HG03196 (cell line): ENCODE measurements around the gene UBA1.

ENCODE experiments used
- ATAC-seq: cut with Tn5 transposase; IDR thresholded peaks from one replicate; pipeline ENCODE4 v1.9.1; 2021; ENCODE audit not compliant: unreplicated experiment

Gene UBA1

DNA sequence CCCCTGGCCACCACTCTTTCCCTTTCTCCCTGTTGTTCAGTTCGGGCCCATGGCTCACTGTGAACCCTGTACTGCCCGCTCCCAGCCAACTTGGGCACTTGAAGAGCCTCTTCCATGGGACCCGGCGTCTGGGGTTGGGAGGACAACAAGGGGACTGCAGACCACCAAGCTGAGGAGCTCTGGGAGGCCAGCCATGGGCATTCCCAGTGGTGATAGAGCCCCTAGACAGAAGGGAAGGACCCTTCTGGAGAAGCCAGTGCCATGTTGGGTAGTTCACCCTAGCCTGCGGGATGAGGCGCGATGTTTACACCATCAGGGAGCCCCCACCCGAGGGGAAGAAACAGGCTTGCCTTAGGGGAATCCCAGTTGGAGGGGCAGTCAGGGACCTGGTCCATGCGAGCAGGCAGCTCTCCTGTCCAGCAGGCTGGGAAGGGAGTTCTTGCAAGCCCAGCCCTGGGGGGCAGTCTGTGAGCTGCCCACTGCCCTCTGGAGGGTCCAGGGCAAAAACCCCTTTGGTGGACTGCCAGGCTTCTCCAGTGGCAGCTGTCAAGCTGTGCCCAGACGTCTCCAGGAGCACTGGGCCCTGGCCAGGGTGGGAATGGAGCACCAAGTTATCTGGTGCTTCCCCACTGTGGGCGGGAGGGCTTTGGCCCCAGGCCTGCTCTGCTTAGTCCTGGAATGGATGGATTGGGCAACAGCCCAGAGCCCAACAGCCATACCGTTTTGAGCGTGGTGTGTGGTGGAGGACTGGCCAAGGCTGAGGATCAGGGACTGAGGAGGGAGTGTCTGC, 23.7 kb upstream of the UBA1 start:
- no peak for ATAC-seq

DNA sequence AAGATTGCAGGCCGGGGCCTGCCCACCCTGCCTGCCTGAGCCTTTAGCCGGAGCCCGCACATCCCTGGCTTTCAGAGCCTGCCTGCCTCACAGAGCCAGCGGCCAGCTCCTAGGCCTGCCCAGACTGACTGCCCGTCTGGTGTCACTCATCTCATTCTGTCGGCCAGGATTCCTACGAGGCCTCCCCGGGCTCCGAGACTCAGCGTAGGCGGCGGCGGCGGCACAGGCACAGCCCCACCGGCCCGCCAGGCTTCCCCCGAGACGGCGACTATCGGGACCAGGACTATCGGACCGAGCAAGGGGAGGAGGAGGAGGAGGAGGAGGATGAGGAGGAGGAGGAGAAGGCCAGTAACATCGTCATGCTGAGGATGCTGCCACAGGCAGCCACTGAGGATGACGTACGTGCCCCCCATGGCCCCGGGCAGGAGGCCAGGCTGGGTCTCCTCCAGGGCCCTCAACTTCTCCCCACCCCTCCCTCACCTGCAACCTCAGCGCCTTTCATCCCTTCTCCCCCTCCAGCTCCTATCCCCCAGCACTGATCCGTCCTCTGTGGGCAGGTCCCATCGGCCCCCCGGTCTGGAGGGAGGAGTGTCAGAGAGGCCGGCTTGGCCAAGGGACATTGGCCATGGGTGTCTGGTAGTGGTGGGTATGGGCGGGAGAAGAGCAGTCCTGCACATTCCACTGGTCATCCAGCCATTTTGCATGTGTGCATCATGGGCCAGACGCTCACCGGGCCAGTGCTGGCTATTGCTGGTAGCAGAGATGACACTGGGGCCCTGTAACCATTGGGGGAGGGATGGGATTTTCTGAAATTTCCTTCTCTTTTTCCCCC, 22.6 kb upstream of the UBA1 start:
- no peak for ATAC-seq

DNA sequence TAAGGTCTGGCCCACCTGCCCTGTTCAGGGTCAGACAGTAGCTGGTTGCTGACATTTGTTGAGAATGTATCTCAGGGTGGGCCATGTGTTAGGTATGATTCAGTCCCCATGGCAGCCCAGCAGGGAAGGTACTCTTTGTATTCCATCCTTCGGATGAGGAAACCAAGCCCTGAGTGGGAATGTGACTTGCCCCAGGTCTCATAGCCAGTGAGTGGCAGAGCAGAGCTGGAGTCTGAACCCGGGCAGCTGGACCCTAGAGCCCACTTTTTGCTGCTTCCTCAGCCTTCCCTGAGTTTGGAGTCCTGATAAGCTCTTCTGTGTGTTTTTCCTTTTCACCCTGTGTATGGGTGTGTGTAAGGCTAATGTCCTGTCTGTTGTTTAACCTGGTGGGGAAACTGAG, 21.6 kb upstream of the UBA1 start:
- ATAC-seq = no peak

DNA sequence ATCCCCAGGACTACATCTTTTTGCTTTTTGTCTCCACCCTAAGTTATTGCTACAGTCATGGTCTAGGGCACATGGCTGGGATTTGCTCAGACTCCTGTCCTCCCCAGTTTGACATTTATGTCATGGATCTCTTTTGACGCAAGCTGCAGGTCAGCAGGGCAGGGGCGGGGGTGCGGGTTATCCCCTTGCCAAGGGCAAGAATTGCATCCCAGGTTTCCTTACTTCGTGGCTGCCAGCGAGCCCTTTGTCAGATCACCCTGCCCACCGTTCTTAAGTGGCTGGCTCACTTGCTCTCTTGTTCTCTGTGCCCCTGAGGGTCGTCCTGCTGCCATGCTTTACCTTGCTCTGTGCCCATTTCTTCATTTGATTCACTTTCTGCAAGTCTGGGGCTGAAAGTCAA, 21.1 kb upstream of the UBA1 start:
- ATAC-seq = no peak

DNA sequence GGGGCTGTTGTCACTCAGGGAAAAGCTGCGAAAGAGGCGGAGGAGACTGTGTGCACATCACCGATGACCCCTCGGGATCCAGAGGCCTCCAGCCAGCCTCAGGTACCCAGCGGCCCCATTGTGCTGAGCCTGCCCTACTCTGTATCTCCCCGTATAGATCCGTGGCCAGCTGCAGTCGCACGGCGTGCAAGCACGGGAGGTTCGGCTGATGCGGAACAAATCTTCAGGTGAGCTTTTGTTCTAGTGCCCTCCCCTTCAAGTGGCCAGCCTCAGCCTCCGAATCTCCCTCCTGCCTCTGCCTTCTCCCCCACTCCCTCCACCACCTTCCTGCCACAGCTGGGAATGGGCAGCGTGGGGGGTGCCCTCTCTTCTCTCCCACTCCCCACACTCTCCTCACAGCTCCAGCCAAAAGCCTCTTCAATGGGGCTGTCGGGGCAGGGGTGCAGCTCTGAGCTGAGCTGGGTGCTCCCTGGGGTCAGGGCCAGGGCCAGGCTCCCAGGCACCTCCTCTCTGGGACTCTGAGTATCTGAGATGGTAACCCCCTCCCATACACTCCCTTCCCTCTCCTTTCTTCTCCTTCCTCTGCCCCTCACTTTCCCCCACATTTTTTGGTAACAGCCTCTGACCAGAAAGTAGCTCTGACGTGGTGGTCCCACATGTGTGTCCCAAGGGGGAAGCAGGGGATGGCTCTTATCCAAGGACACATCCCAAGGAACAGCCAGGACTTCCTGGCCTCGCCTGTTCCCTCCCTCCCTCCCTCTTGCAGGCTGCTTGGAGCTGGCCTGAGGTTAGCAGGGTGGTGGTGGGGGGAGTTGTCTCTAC, 20.4 kb upstream of the UBA1 start:
- ATAC-seq = no peak

DNA sequence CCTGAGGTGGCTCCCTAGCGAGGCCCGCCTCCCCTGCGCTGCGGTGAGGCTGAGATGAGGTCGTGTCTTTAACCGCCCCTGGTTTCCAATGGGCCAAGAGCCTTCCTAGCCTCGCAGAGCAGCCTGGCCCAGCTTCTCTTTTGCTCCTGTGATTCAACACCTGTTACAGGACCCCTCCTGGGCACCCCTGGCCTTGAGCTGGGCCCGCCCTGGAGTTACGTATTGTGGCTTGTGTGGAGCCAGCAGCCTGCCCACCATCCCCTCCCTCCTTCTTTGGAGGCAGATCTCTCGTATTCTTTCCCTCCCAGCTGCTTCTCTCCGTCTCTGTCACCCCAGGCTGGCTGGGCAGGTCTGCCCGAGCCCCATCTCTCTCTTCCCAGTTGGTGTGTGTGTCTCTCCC, 19.3 kb upstream of the UBA1 start:
- ATAC-seq = no peak

DNA sequence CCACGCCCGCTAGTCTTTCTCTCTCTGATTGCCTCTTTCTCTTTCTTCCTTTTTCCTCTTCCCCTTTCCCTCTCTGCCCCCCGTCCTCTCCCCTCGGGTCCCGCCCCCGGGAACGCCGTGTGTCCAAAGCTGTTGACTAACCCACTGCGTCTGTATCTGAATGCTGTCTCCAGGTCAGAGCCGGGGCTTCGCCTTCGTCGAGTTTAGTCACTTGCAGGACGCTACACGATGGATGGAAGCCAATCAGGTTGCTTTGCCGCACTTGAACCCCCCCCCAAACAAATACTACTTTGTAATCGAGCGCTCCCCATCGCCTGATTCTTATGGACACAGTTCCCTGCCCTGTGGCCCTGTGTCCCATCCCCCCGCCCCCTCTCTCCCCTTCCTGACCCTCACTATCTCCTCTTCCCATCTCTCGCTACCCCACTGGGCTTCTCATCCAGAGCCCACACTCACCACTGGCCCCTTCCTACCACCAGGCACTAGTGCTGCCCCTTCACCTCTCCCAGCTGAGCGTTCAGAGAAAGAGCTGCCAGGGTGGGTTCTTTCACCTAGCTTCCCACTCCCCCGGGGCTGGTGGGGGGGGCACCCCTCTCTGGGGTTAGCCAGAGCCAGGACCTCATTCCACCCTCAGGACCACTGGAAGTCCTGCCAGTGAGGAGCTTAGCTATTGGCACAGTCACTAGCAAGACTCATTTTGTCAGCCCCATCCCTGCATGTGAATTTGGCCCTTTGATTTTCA, 18.6 kb upstream of the UBA1 start:
- no peak for ATAC-seq

DNA sequence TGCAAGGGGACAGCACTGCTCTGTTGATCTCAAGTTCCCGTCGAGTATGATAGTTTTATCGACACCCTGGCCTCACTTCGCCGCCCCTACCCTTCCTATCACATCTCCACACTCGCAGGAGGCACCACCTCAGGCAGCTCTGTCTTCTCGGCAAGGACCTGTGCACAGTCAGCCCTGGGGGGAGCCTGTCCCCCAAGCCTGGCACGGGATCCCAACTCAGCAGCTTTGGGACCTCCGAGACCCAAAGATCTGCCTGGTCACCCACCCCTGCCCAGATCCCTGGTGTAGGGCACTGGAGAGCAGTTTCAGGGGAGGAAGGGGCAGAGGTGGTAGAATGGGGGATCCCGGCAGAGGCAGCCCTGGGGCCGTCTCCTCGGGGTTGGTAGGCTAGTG, 18.0 kb upstream of the UBA1 start:
- ATAC-seq = no peak

DNA sequence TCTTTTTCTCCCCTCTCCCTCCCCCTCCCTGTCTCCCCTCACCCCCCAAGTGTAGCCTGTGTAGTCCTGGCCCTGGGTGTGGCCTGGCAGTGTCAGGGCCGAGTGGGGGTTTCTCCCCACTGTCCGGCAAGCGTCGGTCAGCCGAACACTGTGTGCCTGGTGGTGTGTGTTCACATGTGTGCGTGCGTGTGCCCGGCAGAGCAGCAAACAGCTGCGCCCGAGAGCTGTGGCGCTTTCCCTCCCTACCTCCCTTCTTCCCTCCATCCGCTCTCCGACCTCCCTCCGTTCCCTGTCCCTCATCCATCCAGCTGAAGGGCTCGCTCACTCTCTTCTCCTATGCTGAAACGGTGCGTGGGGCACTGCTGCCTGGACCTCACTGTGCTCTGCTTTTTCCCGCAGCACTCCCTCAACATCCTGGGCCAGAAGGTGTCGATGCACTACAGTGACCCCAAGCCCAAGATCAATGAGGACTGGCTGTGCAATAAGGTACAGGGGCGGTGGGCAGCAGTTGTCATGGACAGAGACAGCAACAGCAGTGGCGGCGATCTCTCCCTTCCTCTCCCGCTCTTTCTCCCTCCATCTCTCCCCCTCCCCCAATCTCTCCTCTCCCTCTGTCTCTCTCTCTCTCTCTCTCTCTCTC, 17.4 kb upstream of the UBA1 start:
- ATAC-seq = no peak

DNA sequence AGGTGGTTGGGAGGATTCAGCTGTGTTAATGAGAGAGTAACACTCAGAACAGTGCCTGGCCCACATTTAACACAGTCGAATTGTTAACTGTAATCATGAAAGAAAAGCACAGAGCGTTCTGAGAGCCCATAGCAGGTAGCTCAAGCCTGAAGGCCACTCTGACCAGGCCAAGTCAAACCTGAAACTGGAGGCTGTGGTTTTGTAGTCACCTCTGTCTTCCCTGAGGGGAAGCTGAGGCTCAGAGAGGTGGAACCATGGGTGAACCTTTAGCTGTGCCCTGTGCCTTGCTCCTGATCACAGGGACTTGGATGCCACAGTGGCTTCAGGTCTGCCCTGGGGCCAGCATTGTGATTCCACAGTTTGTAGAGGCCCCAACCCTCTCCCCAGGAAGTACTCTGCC, 16.6 kb upstream of the UBA1 start:
- no peak for ATAC-seq

DNA sequence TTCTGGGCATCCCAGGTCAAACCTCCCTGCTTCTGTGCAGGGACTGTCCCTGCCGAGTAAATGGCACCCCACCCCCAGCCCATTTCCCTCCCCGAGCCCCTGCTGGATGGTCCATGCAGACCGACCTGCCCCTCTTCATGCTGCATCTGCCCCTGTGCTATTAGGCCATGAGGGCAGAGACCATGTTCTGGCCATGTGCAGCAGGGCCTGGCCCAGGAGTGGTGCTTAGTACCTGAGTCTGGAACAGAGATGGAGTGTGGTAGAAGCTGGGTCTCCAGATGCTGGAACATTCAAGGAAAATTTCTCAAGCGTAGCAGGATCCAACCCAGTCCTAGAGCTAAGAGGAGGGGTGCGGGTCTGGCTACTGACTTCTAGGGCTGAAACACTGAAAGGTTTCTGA, 15.3 kb upstream of the UBA1 start:
- ATAC-seq = no peak

DNA sequence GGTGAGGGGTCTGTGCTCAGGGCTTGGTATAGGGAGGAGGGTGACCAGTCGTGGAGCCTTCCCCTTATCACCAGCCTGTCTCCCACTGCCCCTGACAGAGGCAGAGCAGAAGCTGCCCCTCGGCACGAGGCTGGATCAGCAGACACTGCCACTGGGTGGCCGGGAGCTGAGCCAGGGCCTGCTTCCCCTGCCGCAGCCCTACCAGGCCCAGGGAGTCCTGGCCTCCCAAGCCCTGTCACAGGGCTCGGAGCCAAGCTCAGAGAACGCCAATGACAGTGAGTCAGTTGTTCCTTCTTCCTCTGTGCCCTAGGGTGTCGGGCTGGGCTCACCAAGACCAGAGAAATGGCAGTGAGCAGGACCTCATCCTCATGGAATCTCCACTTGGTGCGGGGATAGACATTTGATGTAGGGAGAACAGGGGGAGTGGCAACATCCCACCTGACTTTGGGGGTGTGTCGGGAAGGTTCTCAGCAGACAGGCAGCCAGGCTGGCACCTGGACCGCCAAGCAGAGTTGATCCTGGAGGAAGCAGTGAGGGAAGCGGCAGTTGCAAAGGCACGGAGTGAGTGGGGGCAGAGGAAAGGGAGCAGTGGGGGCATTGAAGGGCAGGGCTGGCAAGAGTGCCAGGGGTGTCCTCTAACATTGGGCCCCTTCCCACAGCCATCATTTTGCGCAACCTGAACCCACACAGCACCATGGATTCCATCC, 14.3 kb upstream of the UBA1 start:
- ATAC-seq = no peak

DNA sequence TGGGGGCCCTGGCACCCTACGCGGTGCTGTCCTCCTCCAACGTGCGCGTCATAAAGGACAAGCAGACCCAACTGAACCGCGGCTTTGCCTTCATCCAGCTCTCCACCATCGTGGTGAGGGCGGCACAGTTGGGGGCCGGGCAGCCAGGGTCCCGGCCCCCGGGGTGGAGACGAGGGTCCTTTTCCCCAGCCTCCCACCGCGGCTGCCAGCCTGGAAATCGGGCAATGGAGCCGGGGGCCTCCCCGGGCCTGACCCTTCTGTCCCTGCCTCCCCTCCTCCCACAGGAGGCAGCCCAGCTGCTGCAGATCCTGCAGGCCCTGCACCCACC, 13.7 kb upstream of the UBA1 start:
- ATAC-seq = no peak

DNA sequence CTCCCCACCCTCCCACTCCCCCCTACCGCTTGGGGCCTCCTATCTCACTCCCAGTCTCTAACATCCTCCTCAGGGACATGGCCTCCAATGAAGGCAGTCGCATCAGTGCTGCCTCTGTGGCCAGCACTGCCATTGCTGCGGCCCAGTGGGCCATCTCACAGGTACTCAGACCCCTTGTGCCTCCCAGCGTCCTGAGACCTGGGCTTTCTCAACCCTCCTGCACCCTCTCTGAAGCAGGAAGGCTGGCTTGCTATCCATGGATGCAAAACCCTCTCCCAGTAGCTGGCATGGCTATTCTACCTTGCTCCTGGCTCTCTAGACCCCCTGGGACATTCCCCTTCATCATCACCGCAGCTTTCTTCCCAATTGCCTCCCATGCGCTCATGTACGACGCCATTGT, 13.3 kb upstream of the UBA1 start:
- ATAC-seq = no peak

DNA sequence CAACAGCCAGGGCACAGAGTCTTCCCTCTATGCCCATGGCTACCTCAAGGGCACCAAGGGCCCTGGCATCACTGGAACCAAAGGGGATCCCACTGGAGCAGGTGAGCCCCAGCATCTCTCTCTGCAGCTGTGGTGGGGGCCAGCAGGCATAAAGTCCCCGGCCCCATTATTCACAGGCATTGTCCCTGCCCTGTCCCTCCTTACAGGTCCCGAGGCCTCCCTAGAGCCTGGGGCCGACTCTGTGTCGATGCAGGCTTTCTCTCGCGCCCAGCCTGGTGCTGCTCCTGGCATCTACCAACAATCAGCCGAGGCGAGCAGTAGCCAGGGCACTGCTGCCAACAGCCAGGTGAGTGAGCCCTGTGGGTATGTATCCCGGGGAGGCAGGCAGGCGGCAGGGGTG, 12.3 kb upstream of the UBA1 start:
- no peak for ATAC-seq

DNA sequence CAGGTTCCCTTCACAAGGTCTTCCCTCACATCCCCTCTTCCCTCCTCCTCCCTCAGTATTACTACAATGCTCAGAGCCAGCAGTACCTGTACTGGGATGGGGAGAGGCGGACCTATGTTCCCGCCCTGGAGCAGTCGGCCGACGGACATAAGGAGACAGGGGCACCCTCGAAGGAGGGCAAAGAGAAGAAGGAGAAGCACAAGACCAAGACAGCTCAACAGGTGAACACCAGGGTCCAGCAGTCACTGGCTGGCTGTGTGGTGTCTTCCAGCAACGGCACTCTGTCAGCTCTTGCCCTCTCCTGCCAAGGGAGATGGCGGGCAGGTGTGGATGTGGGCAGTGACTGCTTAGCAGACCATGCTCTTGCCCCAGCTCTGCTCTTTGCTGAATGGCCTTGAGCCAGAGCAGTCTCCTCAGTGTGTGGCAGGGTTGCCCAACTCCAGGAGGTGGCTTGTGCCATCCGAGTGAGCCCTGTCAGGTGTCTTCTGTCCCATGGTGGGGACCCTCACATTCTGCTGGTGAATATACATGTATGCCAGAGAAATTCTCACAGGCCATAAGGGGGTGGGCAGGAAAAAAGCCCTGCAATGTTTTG, 11.4 kb upstream of the UBA1 start:
- no peak for ATAC-seq

DNA sequence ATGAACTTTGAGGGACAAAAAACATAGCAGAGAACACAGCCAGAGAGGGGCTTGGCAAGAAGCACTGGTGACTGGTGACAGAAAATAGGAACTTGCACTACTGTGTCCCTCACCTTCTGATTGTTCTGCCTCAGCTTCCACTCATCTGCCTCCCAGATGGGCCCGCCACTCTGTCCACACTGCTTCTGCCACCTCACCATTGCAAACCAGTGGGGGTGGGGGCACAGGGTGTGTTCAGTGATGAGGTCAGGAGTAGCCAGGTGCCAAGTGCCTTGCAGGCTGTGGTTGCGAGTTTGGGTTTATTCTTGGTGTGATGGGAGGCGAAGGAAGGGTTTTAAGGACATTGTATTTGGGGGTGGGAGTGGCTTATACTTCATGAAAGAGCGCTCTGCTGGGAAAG, 9.1 kb upstream of the UBA1 start:
- ATAC-seq = no peak

DNA sequence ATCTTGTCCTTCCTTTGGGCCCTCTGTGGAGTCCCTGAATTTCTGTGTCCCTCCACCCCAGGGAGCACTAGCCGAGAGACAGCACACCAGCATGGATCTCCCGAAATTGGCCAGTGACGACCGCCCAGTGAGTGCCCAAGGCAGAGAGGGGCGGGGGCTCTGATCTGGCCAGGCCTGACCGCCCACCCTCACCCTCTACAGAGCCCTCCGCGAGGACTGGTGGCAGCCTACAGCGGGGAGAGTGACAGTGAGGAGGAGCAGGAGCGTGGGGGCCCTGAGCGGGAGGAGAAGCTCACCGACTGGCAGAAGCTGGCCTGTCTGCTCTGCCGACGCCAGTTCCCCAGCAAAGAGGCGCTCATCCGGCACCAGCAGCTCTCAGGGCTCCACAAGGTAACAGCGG, 8.4 kb upstream of the UBA1 start:
- ATAC-seq = no peak

DNA sequence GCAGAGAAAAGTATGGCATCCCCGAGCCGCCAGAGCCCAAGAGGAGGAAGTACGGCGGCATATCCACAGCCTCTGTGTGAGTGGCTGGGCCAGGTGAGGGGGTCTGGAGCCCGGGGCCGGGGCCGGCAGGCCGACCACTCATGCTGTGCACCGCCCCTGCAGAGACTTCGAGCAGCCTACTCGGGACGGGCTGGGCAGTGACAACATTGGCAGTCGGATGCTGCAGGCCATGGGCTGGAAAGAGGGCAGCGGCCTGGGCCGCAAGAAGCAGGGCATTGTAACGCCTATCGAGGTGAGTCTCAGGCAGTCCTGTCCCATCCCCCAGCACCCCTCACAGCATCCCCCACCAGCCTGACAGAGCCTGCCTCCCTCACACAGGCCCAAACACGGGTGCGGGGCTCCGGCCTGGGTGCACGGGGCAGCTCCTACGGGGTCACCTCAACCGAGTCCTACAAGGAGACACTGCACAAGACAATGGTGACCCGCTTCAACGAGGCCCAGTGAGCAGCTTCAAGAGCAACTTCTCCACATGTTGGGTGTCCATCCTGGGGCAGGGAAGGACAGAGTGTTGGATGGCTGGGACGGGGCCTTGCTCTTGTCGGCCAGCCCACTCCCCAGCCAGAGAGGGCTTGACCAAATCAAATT, 7.4 kb upstream of the UBA1 start:
- no peak for ATAC-seq
